Activated T-cell treated with anti-CD3 and anti-CD28 coated beads, Interleukin-2, amount 50 U/mL, for 4 hours (primary cell): ENCODE data around the gene PPWD1. TPM values are rescaled to one million over a fixed set of nuclear protein-coding genes. Genes with fewer than 3 reads are reported as not detected.

Experiments used
- total RNA-seq, 3 donors: library from RNA; stranded (reverse); gene quantifications; one replicate each; pipeline ENCODE4 v1.2.1, GENCODE V29; 2021

Gene PPWD1
- total RNA-seq, 3 donors from 2014 or later, result 41.1 to 44.1 (median 42.8) TPM

Other genes with a start within 250 kb of the PPWD1 start
- under 1 TPM; 0.27 to 0.63 (median 0.61) TPM for gene ADAMTS6, start 81.4 kb upstream of the PPWD1 start, total RNA-seq
- gene CENPK, start 128 bp upstream of the PPWD1 start, total RNA-seq, result 10 to 100 TPM; 24.4 to 34.9 (median 33.3) TPM
- 1 to 10 TPM; 5.0 to 6.3 (median 5.5) TPM for gene TRIM23, start 61.0 kb downstream of the PPWD1 start, total RNA-seq
- 1 to 10 TPM; 7.2 to 8.0 (median 7.6) TPM for gene SHLD3, start 61.7 kb downstream of the PPWD1 start, total RNA-seq
- gene TRAPPC13, start 61.7 kb downstream of the PPWD1 start, total RNA-seq, result 10 to 100 TPM; 18.5 to 21.8 (median 18.7) TPM
- gene SGTB, start 158.8 kb downstream of the PPWD1 start, total RNA-seq, result 10 to 100 TPM in 1 of 3 donors, 1 to 10 TPM in 2; 9.2 to 11.0 (median 9.8) TPM
- 10 to 100 TPM; 29.7 to 40.9 (median 38.8) TPM for gene NLN, start 158.9 kb downstream of the PPWD1 start, total RNA-seq